AG09309 (cell line): ENCODE results near the gene LMNTD2.

Experiments used
- DNase-seq: peaks from one replicate; pipeline ENCODE4 v3.0.0-alpha.2; 2010; ENCODE audit warnings: low read depth
- H3K4me3 ChIP-seq: 2 replicates; pipeline ENCODE4 v1.5.1; 2011; ENCODE audit warnings: mild to moderate bottlenecking, low read depth, low read length, moderate library complexity; ENCODE audit not compliant: control insufficient read depth
- CTCF ChIP-seq: IDR thresholded peaks from 2 replicates; pipeline ENCODE4 v1.5.1; 2011; ENCODE audit warnings: mild to moderate bottlenecking, low read depth, low read length, inconsistent platforms; ENCODE audit not compliant: insufficient read depth, control insufficient read depth; ENCODE audit errors: missing control alignments

LMNTD2 gene

GRCh38 chr11:548700-549603 lies 11.6 kb downstream of the LMNTD2 start:
- TF ChIP-seq CTCF, result no peak
- H3K4me3 ChIP-seq, result no peak overlapping the region
- DNase-seq, result no peak

- TF ChIP-seq CTCF, result no peak
- DNase-seq, result no peak
- no peak overlapping the region for H3K4me3 ChIP-seq
These were observed 15.4 kb downstream of the LMNTD2 start for GRCh38 chr11:545171-545570.

GRCh38 chr11:544817-545166 lies 15.7 kb downstream of the LMNTD2 start:
- no peak overlapping the region for H3K4me3 ChIP-seq
- DNase-seq, result no peak
- no peak for TF ChIP-seq CTCF

- no peak for TF ChIP-seq CTCF
- DNase-seq, result no peak
- H3K4me3 ChIP-seq, result no peak overlapping the region
These were observed 19.1 kb downstream of the LMNTD2 start for GRCh38 chr11:541433-541885.

GRCh38 chr11:540583-541432 lies 19.7 kb downstream of the LMNTD2 start:
- TF ChIP-seq CTCF, result no peak
- no peak overlapping the region for H3K4me3 ChIP-seq
- no peak for DNase-seq

GRCh38 chr11:539971-540481 lies 20.5 kb downstream of the LMNTD2 start:
- no peak overlapping the region for H3K4me3 ChIP-seq
- no peak for DNase-seq
- TF ChIP-seq CTCF, result no peak
